ENCODE measurements around the gene EPB41L1. TPM values are rescaled to one million over a fixed set of nuclear protein-coding genes. Genes with fewer than 3 reads are reported as not detected.

The EPB41L1 gene
- total RNA-seq, 1 experiment from 2014 or later = 121 TPM

DNA sequence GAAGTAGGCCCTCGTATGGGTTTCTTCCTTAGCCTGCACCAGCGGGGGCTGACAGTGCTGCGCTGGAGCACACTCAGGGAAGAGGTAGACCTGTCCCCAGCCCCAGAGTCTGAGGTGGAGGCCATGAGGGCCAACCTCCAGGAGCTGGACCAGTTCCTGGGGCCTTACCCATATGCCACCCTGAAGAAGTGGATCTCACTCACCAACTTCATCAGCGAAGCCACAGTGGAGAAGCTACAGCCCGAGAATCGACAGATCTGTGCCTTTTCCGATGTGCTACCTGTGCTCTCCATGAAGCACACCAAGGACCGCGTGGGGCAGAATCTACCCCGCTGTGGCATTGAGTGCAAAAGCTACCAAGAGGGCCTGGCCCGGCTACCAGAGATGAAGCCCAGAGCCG is 85.5 kb downstream of the EPB41L1 start:
- Mint-ChIP-seq H3K9me3 (ENCODE audit: low read depth, unreplicated experiment) (no peaks in the 10 kb centered on the region), H3K27me3 (ENCODE audit: unreplicated experiment) (no peaks in the 10 kb centered on the region), H3K27ac (ENCODE audit: unreplicated experiment) (no peak overlapping the region), H3K4me3 (ENCODE audit: low read depth, unreplicated experiment) (no peak overlapping the region), H3K36me3 (ENCODE audit: insufficient read depth, unreplicated experiment) (peaks cover 50% of the 10 kb centered on the region), H3K4me1 (ENCODE audit: low read depth, unreplicated experiment) (peaks cover 10% of the 10 kb centered on the region)
- TF ChIP-seq, protein P1, sequence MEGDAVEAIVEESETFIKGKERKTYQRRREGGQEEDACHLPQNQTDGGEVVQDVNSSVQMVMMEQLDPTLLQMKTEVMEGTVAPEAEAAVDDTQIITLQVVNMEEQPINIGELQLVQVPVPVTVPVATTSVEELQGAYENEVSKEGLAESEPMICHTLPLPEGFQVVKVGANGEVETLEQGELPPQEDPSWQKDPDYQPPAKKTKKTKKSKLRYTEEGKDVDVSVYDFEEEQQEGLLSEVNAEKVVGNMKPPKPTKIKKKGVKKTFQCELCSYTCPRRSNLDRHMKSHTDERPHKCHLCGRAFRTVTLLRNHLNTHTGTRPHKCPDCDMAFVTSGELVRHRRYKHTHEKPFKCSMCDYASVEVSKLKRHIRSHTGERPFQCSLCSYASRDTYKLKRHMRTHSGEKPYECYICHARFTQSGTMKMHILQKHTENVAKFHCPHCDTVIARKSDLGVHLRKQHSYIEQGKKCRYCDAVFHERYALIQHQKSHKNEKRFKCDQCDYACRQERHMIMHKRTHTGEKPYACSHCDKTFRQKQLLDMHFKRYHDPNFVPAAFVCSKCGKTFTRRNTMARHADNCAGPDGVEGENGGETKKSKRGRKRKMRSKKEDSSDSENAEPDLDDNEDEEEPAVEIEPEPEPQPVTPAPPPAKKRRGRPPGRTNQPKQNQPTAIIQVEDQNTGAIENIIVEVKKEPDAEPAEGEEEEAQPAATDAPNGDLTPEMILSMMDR (IDR thresholded peaks at IDR 0.05; ENCODE audit: unreplicated experiment) = no peak
- BruUV-seq (replicated peaks) = no TSS peak
- intact Hi-C loops (cut with micrococcal nuclease; ENCODE audit: unreplicated experiment) = no loop called here
- CTCF ChIA-PET = interaction anchor here (0.5 to 0.6 kb wide), 2 partner anchors 241 to 468 kb away, joined by 4 to 11 read pairs; no protein-coding TSS in a partner anchor
- DNase-seq = no peak

DNA sequence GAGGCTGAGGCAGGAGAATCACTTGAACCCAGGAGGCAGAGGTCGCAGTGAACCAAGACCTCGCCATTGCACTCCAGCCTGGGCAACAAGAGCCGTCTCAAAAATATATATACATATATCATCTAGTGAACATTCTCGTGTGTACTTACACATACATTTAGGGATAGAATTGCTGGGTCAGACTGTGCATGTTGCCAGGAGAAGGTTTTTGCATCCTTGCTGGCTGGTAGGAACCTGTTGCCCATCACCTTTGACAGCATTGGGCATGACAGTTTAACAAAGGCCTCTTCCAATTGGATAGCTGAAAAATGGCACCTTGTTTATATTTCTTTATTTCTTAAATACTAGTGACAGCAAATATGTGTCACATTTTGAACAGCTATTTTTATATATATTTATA is 87.1 kb downstream of the EPB41L1 start:
- Mint-ChIP-seq H3K4me3 (ENCODE audit: low read depth, unreplicated experiment) (no peak overlapping the region), H3K36me3 (ENCODE audit: insufficient read depth, unreplicated experiment) (peaks cover 48% of the 10 kb centered on the region), H3K9me3 (ENCODE audit: low read depth, unreplicated experiment) (no peaks in the 10 kb centered on the region), H3K27me3 (ENCODE audit: unreplicated experiment) (no peaks in the 10 kb centered on the region), H3K4me1 (ENCODE audit: low read depth, unreplicated experiment) (peaks cover 10% of the 10 kb centered on the region), H3K27ac (ENCODE audit: unreplicated experiment) (no peak overlapping the region)
- BruUV-seq (replicated peaks) = no TSS peak
- TF ChIP-seq, protein P1 (IDR thresholded peaks at IDR 0.05; ENCODE audit: unreplicated experiment) = no peak
- CTCF ChIA-PET = interaction anchor here (0.7 kb wide), 1 partner anchor 103 kb away, joined by 3 read pairs; no protein-coding TSS in a partner anchor
- intact Hi-C loops (cut with micrococcal nuclease; ENCODE audit: unreplicated experiment) = no loop called here
- DNase-seq = no peak

DNA sequence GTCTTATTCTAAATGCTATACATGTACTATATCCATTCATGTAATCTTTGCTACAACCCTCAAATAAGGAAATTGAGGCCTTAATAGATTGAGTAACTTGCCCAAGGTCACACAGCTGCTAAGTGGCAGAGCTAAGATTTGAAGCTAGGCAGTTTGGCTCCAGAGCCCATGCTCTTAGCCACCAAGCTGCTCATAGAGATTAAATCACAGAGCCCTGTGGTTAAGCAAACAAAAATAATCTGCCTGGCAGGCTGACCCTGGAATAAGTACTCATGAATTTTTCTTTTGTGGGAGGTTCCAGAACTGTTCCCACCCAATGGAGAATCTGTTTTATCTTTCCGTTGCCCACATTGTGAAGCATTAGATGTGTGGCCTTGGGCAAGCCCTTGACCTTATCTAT is 89.2 kb downstream of the EPB41L1 start:
- H3K27ac Mint-ChIP-seq (ENCODE audit: unreplicated experiment) = no peak overlapping the region
- no peak overlapping the region for H3K4me3 Mint-ChIP-seq (ENCODE audit: low read depth, unreplicated experiment)
- BruUV-seq (replicated peaks) = no TSS peak
- peaks cover 59% of the 10 kb centered on the region for H3K36me3 Mint-ChIP-seq (ENCODE audit: insufficient read depth, unreplicated experiment)
- TF ChIP-seq, protein P1 (IDR thresholded peaks at IDR 0.05; ENCODE audit: unreplicated experiment) = no peak
- DNase-seq = no peak
- no peaks in the 10 kb centered on the region for H3K27me3 Mint-ChIP-seq (ENCODE audit: unreplicated experiment)
- intact Hi-C loops (cut with micrococcal nuclease; ENCODE audit: unreplicated experiment) = no loop called here
- H3K4me1 Mint-ChIP-seq (ENCODE audit: low read depth, unreplicated experiment) = no peaks in the 10 kb centered on the region
- CTCF ChIA-PET = no interaction called here
- no peaks in the 10 kb centered on the region for H3K9me3 Mint-ChIP-seq (ENCODE audit: low read depth, unreplicated experiment)

DNA sequence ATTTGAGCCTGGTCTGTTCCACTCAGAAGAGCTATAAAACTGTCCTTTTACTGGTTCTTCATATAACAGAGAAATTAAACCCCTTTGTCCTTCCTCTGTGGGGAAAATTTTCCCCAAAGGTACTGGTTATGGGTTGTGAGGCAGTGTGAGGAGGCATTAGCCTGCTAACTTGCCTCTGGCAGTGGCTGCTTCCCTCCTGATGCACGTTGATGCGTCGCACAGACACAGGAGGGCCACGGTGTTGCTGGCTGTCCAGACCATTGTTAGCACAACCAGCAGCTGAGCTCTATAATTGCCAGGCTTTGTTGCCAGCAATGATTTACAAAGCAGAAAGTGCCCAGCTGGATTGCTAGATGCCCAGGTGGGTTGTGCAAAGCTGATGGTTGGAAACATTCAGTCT is 91.9 kb downstream of the EPB41L1 start:
- H3K4me1 Mint-ChIP-seq (ENCODE audit: low read depth, unreplicated experiment) = no peaks in the 10 kb centered on the region
- CTCF ChIA-PET = no interaction called here
- no peaks in the 10 kb centered on the region for H3K27me3 Mint-ChIP-seq (ENCODE audit: unreplicated experiment)
- no peaks in the 10 kb centered on the region for H3K9me3 Mint-ChIP-seq (ENCODE audit: low read depth, unreplicated experiment)
- H3K4me3 Mint-ChIP-seq (ENCODE audit: low read depth, unreplicated experiment) = no peak overlapping the region
- H3K27ac Mint-ChIP-seq (ENCODE audit: unreplicated experiment) = no peak overlapping the region
- no peak for DNase-seq
- TF ChIP-seq, protein P1 (IDR thresholded peaks at IDR 0.05; ENCODE audit: unreplicated experiment) = no peak
- peaks cover 61% of the 10 kb centered on the region for H3K36me3 Mint-ChIP-seq (ENCODE audit: insufficient read depth, unreplicated experiment)
- no TSS peak for BruUV-seq (replicated peaks)
- intact Hi-C loops (cut with micrococcal nuclease; ENCODE audit: unreplicated experiment) = no loop called here

All from Calu3 (cell line).